ACC112 (cell line): ENCODE data around the gene BAHD1.

Experiments used
- H2AFZ ChIP-seq: fragments of 200-600 bp; sonication (generic); one replicate; pipeline ENCODE4 v1.6.0; 2017; ENCODE audit warnings: antibody characterized with exemption, low read length; ENCODE audit not compliant: unreplicated experiment
- H3K27ac ChIP-seq: fragments of 200-600 bp; sonication (generic); 2 replicates; pipeline ENCODE4 v1.5.1; 2014; ENCODE audit warnings: low read depth, mild to moderate bottlenecking, antibody characterized with exemption, low read length, moderate library complexity
- H3K27me3 ChIP-seq: fragments of 200-600 bp; sonication (generic); 2 replicates; pipeline ENCODE4 v1.6.1; 2014; ENCODE audit warnings: mild to moderate bottlenecking, antibody characterized with exemption, low read length, moderate library complexity, mixed read lengths; ENCODE audit not compliant: insufficient read depth
- H3K36me3 ChIP-seq: fragments of 200-600 bp; sonication (generic); 2 replicates; pipeline ENCODE4 v1.6.1; 2016; ENCODE audit warnings: mild to moderate bottlenecking, antibody characterized with exemption, low read length, moderate library complexity, mixed read lengths; ENCODE audit not compliant: insufficient read depth
- H3K4me1 ChIP-seq: fragments of 200-600 bp; sonication (generic); one replicate; pipeline ENCODE4 v1.6.1; 2016; ENCODE audit warnings: low read length, mixed read lengths; ENCODE audit not compliant: insufficient read depth, unreplicated experiment, control insufficient read depth
- H3K4me3 ChIP-seq: fragments of 200-600 bp; sonication (generic); 2 replicates; pipeline ENCODE4 v1.5.1; 2014; ENCODE audit warnings: mild to moderate bottlenecking, low read depth, low read length
- H3K79me2 ChIP-seq: fragments of 200-600 bp; sonication (generic); one replicate; pipeline ENCODE4 v1.6.0; 2016; ENCODE audit warnings: low read length; ENCODE audit not compliant: control insufficient read depth, unreplicated experiment, insufficient read depth

The BAHD1 gene

DNA sequence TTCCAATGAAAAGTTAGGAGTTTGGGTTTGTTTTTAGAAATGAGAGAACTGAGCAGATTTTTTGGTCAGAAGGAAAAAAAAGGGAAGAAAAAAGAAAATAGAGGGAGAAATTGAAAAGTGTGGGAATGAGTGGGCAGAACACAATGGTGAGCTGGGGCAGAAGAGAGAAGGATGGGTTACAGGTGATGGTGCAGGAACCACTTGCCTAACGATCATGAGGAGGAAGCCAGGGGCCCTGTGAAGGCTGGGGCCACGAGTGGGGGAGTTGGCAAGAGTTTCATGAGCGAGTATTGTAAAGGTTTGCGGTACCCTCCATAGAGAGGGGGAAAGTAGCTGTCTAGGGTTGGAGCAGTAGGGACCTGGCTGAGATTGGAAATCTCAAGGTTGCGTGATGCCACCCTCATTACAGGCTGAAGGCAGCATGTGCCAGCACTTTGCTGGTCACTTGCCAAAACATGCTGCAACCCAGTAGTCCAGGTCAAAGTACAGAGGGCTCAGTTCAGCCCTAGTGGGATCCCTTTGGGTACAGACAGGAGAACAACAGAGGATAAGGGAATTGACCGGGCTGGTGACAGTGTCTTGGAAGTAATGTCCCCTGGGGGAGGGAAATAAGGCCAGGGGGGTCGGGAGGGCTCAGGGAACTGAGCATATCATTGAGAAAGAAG, 28.5 kb upstream of the BAHD1 start:
- Histone ChIP-seq H3K79me2 (peaks cover 3% of the 10 kb centered on the region), H3K36me3 (peaks cover 14% of the 10 kb centered on the region; the same call in 1 of the 2 replicates), H3K4me3 (no peak overlapping the region), H2AFZ (no peak overlapping the region), H3K4me1 (no peaks in the 10 kb centered on the region), H3K27ac (no peak overlapping the region), H3K27me3 (no peaks in the 10 kb centered on the region)

DNA sequence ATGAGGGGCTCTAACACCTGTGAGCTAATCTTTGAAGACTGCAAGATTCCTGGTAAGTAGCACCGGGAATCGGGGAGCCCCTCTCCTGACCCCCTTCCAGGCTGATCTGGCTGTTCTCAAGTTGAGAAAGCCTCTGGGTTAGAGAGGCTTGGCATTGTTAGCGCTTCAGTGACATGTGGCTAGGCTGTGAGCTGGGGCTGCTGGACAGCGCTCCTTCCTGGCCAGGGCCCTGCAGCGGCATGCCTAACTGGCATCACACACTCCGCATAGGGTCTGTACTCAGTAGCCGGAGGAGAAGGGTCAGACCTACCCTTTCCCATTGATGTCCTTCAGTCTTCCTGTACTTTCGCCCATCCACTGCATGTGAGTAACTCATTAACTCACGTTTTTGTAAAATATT, 27.7 kb upstream of the BAHD1 start:
- Histone ChIP-seq H3K27ac (no peak overlapping the region), H3K36me3 (peaks cover 14% of the 10 kb centered on the region; the same call in 1 of the 2 replicates), H3K4me1 (no peaks in the 10 kb centered on the region), H2AFZ (no peak overlapping the region), H3K79me2 (no peaks in the 10 kb centered on the region), H3K27me3 (no peaks in the 10 kb centered on the region), H3K4me3 (no peak overlapping the region)

DNA sequence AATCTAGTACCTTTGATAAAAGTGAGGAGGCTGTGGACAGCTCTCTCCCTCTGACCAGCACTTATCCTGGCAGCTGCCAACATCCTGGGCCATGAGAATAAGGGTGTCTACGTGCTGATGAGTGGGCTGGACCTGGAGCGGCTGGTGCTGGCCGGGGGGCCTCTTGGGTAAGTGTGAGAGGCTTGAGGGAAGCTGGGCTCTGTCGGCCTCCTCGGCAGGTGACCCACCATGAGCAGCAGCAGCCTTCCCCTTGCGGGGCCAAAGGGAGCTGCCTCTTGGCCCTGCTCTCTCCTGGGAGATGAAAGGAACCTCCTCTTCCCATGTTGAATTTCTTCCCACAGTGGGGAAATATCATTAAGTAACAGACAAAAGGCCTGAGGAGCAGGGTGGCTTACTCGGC, 25.9 kb upstream of the BAHD1 start:
- Histone ChIP-seq H3K27me3 (no peaks in the 10 kb centered on the region), H3K36me3 (peaks cover 14% of the 10 kb centered on the region; the same call in 1 of the 2 replicates), H3K4me1 (no peaks in the 10 kb centered on the region), H3K79me2 (no peaks in the 10 kb centered on the region), H3K4me3 (no peak overlapping the region), H2AFZ (no peak overlapping the region), H3K27ac (no peak overlapping the region)

DNA sequence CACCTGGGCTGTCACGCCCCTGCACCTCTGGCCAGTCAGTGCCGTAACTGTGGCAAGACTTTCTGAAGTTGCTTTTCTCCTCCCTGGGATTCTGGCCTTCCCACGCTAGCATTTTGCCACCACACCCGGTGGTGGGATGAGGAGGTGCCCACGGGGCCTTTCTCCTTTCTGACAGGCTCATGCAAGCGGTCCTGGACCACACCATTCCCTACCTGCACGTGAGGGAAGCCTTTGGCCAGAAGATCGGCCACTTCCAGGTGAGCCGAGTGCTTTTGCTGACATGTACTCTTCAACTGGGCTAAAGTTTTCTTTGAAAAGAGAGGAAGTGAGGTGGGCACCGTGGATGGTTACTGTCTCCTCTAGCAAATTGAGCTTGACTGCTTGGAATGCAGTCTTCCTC, 25.5 kb upstream of the BAHD1 start:
- Histone ChIP-seq H3K4me3 (no peak overlapping the region), H3K79me2 (no peaks in the 10 kb centered on the region), H3K36me3 (peaks cover 14% of the 10 kb centered on the region; the same call in 1 of the 2 replicates), H3K27ac (no peak overlapping the region), H3K27me3 (no peaks in the 10 kb centered on the region), H2AFZ (no peak overlapping the region), H3K4me1 (no peaks in the 10 kb centered on the region)

DNA sequence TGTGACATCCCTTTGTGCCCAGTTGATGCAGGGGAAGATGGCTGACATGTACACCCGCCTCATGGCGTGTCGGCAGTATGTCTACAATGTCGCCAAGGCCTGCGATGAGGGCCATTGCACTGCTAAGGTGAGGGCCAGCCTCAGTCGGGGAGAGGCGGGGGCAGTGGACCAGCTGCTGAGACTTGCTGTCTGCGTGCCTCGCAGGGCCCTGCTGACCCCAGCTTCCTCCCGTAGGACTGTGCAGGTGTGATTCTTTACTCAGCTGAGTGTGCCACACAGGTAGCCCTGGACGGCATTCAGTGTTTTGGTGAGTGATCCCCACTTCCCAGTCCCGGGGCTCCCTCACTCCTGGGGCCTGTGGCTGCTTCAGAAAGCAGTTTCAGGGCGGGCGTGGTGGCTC, 24.7 kb upstream of the BAHD1 start:
- Histone ChIP-seq H3K4me3 (no peak overlapping the region), H3K4me1 (no peaks in the 10 kb centered on the region), H3K27me3 (no peaks in the 10 kb centered on the region), H3K36me3 (peaks cover 10% of the 10 kb centered on the region; the same call in 1 of the 2 replicates), H3K79me2 (no peaks in the 10 kb centered on the region), H3K27ac (no peak overlapping the region), H2AFZ (no peak overlapping the region)

DNA sequence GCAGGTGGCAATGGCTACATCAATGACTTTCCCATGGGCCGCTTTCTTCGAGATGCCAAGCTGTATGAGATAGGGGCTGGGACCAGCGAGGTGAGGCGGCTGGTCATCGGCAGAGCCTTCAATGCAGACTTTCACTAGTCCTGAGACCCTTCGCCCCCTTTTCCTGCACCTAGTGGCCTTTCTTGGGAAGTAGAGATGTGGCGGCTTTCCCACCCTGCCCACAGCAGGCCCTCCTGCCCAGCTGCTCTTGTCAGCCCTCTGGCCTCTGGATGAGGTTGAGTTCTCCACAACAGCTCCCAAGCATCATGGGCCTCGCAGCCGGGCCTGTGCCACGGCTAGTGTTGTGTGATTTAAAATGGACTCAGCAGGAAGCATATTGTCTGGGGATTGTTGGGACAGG, 22.6 kb upstream of the BAHD1 start:
- Histone ChIP-seq H3K4me3 (no peak overlapping the region), H3K27ac (no peak overlapping the region), H3K79me2 (no peaks in the 10 kb centered on the region), H3K4me1 (no peaks in the 10 kb centered on the region), H3K36me3 (peaks cover 3% of the 10 kb centered on the region; the same call in 1 of the 2 replicates), H3K27me3 (no peaks in the 10 kb centered on the region), H2AFZ (no peak overlapping the region)

DNA sequence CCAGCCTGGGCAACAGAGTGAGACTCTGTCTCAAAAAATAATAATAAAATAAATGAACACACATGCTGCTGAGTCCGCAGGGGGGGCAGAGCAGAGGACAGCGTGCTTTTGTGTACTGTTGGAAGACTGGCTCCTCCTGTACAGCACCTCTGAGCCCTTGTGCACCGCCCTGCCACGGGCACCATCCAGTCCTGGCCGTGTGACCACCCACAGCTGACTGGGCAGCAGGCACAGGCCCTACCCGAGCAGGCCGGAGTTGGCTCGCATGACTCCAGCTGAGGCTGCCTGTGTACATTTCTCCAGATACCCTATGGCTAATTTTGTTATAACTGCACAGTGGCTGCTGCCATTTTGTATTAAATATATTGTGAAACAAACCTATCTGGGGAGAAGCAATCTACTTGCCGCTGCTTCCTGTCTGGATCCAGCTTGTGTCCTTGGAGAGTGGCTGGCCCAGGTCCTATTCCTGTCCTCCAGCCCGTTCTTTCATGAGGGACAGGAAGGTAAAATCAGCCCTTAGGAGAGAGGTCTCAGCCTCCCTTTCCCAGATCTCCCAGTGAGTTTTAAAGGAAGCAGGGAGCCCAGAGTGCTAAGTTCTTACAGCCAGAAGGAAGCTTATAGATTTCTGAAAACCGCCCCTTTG, 20.6 kb upstream of the BAHD1 start:
- Histone ChIP-seq H3K36me3 (peaks cover 3% of the 10 kb centered on the region; the same call in 1 of the 2 replicates), H2AFZ (no peak overlapping the region), H3K4me3 (no peak overlapping the region), H3K79me2 (no peaks in the 10 kb centered on the region), H3K27me3 (no peaks in the 10 kb centered on the region), H3K4me1 (no peaks in the 10 kb centered on the region), H3K27ac (no peak overlapping the region)

DNA sequence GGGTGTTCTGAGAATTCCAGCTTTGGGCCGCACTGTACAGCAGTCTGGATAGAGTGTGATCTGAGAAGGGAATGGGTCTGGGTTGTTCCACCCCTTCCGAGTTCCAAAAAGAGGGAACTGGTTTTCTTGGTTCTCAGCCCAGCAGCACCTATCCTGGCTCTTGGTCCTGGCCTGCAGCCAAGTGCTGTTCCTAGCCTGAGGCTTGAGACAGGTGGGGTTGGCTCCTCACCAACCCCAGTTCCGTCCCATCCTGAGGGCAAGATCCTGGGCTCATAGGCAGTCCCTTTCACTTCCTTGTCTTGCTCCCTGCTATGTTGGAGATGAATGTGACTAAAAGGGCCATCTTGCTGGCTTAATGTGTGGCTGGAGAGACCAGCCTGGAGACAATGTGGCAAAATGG, 20.0 kb upstream of the BAHD1 start:
- Histone ChIP-seq H3K27me3 (no peaks in the 10 kb centered on the region), H3K27ac (no peak overlapping the region), H3K36me3 (no peaks in the 10 kb centered on the region), H3K79me2 (no peaks in the 10 kb centered on the region), H3K4me1 (no peaks in the 10 kb centered on the region), H2AFZ (no peak overlapping the region), H3K4me3 (no peak overlapping the region)

DNA sequence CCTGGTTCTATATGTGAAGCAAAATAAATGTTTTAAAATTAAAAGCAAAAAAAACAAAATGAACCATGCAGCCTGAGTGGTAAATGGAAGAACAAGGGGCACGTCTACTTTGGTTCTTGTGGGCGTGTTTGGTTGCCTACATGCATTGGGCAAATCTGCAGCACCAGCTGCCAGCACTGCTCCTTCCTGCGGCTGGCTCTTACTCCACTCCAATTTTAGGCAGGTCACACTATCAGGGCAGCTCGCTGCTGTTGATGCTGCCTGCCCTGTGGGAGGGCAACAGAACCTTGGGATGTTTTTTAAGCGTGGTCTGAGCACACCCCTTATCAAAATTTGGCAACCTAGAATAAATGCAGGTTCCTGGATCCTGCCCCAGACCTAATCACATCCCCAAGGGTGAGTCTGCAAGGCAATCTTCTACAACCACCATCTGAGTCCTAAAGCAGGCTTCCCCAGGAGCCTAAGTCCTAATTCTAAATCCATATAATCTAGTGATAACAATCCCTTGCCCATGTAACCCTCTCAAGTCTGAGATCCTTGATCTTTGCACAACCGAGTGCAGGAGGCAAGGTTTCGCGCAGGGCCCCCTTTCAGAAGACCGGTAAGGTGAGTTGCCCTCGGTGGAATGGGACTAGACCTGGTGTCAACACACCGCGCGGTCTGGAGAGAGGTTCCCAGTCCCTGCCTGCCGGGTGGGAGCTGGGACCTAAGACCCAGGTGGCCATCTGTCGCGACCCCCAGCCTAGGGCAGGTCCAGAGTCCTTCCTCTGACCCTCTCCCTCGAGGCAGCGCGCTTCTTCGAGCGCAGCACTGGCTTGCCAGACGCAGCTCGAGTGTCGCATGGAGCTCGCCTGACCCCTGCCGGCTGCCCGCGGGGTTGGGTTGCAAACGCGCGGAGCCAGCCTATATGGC, 19.3 kb upstream of the BAHD1 start:
- H2AFZ ChIP-seq, result no peak overlapping the region
- no peaks in the 10 kb centered on the region for H3K79me2 ChIP-seq
- no peaks in the 10 kb centered on the region for H3K4me1 ChIP-seq
- no peaks in the 10 kb centered on the region for H3K36me3 ChIP-seq
- peak overlapping the region; percentile 47; the same call in 1 of the 2 replicates for H3K4me3 ChIP-seq
- no peak overlapping the region for H3K27ac ChIP-seq
- no peaks in the 10 kb centered on the region for H3K27me3 ChIP-seq

DNA sequence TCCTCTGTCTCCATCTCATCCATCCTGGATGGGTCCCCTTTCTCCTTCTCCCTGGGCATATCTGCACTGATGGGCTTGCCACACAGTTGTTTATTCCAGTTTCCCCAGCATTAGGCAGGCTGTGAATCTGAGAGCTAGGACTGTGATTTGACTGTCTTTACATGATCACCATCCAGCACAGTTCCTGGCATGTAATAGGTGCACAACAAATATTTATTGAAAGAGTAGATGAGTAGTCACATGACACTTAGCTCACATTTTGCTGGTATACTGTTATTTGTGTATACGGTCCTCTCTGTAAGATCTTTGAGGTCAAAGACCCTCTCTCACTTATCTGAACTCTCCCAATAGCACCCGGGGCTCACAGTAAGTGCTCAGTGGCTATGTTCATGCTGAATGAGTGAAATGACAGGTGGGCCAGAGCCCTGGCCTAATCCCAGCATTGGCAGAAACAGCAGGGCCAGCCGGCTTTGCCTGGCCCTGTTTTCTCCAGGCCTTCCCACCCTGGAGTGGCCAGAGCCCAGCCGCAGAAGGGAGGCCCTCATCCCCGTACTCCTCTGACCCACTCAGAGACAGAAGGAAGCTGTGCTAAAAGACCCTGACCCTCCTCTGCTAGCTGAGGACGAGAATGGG, 16.2 kb upstream of the BAHD1 start:
- H3K79me2 ChIP-seq, result no peaks in the 10 kb centered on the region

More for the DNA sequence above, 16.2 kb upstream of the BAHD1 start:
- no peaks in the 10 kb centered on the region for H3K36me3 ChIP-seq
- H3K27me3 ChIP-seq, result no peaks in the 10 kb centered on the region
- no peak overlapping the region for H3K27ac ChIP-seq
- H2AFZ ChIP-seq, result no peak overlapping the region
- H3K4me3 ChIP-seq, result no peak overlapping the region
- H3K4me1 ChIP-seq, result no peaks in the 10 kb centered on the region
